ENCODE measurements around the gene POU5F2. TPM values are rescaled to one million over a fixed set of nuclear protein-coding genes. Genes with fewer than 3 reads are reported as not detected.

POU5F2 gene
- total RNA-seq, 1 experiment from 2014 or later: 0.73 TPM

DNA sequence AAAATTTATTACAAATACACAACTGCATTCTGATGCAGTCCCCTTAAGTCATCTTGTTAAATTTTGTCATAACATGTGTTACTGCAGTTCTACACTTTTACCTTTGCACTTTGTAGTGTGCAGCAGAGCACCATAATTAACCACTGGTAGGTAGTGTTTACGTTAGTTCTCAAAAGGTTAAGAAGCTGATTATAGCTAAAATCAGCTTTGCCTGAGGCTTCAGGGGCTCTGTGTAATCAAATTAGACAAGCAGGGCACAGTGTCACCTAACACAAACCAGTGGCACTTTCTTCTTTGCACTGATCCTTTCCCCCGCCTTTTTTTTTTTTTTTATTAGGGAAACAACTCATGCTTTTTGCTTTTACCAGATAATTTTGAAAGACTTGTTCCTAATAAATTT lies 26.1 kb downstream of the POU5F2 start:
- Histone ChIP-seq H3K36me3 (ENCODE audit: insufficient read depth, low read length, poor library complexity, severe bottlenecking) (no peaks in the 10 kb centered on the region), H3K27ac (ENCODE audit: low read depth, low read length, poor library complexity, severe bottlenecking) (no peak overlapping the region), H3K9me3 (ENCODE audit: low read depth, low read length, poor library complexity, severe bottlenecking) (no peaks in the 10 kb centered on the region), H3K4me3 (ENCODE audit: low read depth, low read length, poor library complexity, severe bottlenecking) (no peak overlapping the region), H3K27me3 (replicated peaks; ENCODE audit: insufficient read depth, low read depth, low read length, poor library complexity) (no peaks in the 10 kb centered on the region), H3K4me1 (ENCODE audit: insufficient read depth, low read length, poor library complexity, severe bottlenecking) (no peaks in the 10 kb centered on the region)
- ChIA-PET POLR2A (ENCODE audit: low non-redundant PET) (no interaction called here), CTCF (no interaction called here)
- no peak for DNase-seq (ENCODE audit: low spot score)
- intact Hi-C loops (cut with micrococcal nuclease; ENCODE audit: unreplicated experiment): no loop called here
- no TSS peak for BruUV-seq (replicated peaks)
- TF ChIP-seq, protein P1, sequence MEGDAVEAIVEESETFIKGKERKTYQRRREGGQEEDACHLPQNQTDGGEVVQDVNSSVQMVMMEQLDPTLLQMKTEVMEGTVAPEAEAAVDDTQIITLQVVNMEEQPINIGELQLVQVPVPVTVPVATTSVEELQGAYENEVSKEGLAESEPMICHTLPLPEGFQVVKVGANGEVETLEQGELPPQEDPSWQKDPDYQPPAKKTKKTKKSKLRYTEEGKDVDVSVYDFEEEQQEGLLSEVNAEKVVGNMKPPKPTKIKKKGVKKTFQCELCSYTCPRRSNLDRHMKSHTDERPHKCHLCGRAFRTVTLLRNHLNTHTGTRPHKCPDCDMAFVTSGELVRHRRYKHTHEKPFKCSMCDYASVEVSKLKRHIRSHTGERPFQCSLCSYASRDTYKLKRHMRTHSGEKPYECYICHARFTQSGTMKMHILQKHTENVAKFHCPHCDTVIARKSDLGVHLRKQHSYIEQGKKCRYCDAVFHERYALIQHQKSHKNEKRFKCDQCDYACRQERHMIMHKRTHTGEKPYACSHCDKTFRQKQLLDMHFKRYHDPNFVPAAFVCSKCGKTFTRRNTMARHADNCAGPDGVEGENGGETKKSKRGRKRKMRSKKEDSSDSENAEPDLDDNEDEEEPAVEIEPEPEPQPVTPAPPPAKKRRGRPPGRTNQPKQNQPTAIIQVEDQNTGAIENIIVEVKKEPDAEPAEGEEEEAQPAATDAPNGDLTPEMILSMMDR (conservative IDR thresholded peaks at IDR 0.05; ENCODE audit: low read depth, low read length): no peak

DNA sequence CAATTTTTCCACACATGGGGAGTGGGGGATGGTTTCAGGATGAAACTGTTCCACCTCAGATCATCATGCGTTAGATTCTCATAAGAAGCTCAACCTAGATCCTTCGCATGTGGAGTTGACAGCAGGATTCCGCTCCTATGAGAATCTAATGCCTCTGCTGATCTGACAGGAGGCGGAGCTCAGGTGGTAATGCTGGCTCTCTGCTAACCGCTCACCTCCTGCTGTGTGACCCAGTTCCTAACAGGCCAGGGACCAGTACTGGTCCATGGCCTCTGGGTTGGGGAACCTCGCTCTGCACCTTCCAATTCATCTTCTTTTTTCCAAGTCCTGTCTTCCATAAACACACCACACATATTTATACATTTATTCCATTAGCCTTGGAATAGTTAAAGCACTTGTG lies 33.0 kb downstream of the POU5F2 start:
- DNase-seq (ENCODE audit: low spot score): no peak
- TF ChIP-seq EZH2 (IDR thresholded peaks at IDR 0.05; ENCODE audit: borderline replicate concordance, low read depth, low read length, poor library complexity, severe bottlenecking): no peak
- TF ChIP-seq, protein P1 (conservative IDR thresholded peaks at IDR 0.05; ENCODE audit: low read depth, low read length): no peak
- H3K27ac ChIP-seq (ENCODE audit: low read depth, low read length, poor library complexity, severe bottlenecking): no peak overlapping the region
- CTCF ChIA-PET: no interaction called here
- no peaks in the 10 kb centered on the region for H3K9me3 ChIP-seq (ENCODE audit: low read depth, low read length, poor library complexity, severe bottlenecking)
- no peaks in the 10 kb centered on the region for H3K27me3 ChIP-seq (replicated peaks; ENCODE audit: insufficient read depth, low read depth, low read length, poor library complexity)
- H3K4me3 ChIP-seq (ENCODE audit: low read depth, low read length, poor library complexity, severe bottlenecking): no peak overlapping the region
- POLR2A ChIA-PET (ENCODE audit: low non-redundant PET): no interaction called here
- no peaks in the 10 kb centered on the region for H3K36me3 ChIP-seq (ENCODE audit: insufficient read depth, low read length, poor library complexity, severe bottlenecking)
- intact Hi-C loops (cut with micrococcal nuclease; ENCODE audit: unreplicated experiment): no loop called here
- no TSS peak for BruUV-seq (replicated peaks)
- peaks cover 4% of the 10 kb centered on the region for H3K4me1 ChIP-seq (ENCODE audit: insufficient read depth, low read length, poor library complexity, severe bottlenecking)

DNA sequence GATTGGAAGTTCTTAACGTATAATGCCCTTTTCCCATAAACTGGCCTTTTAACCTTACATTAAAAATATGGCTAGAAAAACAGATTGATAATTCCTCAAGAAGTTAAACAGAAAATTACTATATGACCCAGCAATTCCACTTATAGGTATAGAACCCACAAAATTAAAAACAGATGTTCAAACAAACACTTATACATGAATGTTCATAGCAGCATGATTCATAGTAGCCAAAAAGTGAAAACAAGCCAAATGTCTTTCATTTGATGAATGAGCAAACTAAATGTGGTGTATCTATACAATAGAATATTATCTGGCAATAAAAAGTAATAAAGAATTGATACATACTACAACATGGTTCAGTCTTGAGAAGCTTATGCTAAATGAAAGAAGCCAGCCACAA lies 35.5 kb downstream of the POU5F2 start:
- DNase-seq (ENCODE audit: low spot score): no peak
- CTCF ChIA-PET: no interaction called here

More for the DNA sequence above, 35.5 kb downstream of the POU5F2 start:
- no peaks in the 10 kb centered on the region for H3K9me3 ChIP-seq (ENCODE audit: low read depth, low read length, poor library complexity, severe bottlenecking)
- no peaks in the 10 kb centered on the region for H3K27me3 ChIP-seq (replicated peaks; ENCODE audit: insufficient read depth, low read depth, low read length, poor library complexity)
- TF ChIP-seq, protein P1 (conservative IDR thresholded peaks at IDR 0.05; ENCODE audit: low read depth, low read length): no peak
- TF ChIP-seq EZH2 (IDR thresholded peaks at IDR 0.05; ENCODE audit: borderline replicate concordance, low read depth, low read length, poor library complexity, severe bottlenecking): no peak
- POLR2A ChIA-PET (ENCODE audit: low non-redundant PET): no interaction called here
- intact Hi-C loops (cut with micrococcal nuclease; ENCODE audit: unreplicated experiment): no loop called here
- peaks cover 4% of the 10 kb centered on the region for H3K4me1 ChIP-seq (ENCODE audit: insufficient read depth, low read length, poor library complexity, severe bottlenecking)
- H3K27ac ChIP-seq (ENCODE audit: low read depth, low read length, poor library complexity, severe bottlenecking): no peak overlapping the region
- BruUV-seq (replicated peaks): no TSS peak
- H3K4me3 ChIP-seq (ENCODE audit: low read depth, low read length, poor library complexity, severe bottlenecking): no peak overlapping the region
- no peaks in the 10 kb centered on the region for H3K36me3 ChIP-seq (ENCODE audit: insufficient read depth, low read length, poor library complexity, severe bottlenecking)

Measured in A673 (cell line).